ENCODE results near the gene HIVEP3.

- TF ChIP-seq CTCF (optimal IDR thresholded peaks at IDR 0.05 in 1 of 3, IDR thresholded peaks at IDR 0.05 in 1 of 3, conservative IDR thresholded peaks at IDR 0.05 in 1 of 3; ENCODE audit: extremely low read depth in 1 of 3, insufficient read depth in 2 of 3, low read length in 3 of 3): no peak
- TF ChIP-seq EZH2 (IDR thresholded peaks at IDR 0.05; ENCODE audit: low read length): no peak
Observed at GRCh38 chr1:41849211-41849759, 69.4 kb downstream of the HIVEP3 start.

Measured in keratinocyte (primary cell).